Liver (tissue), 9 donors: ENCODE data around the gene PRM2. TPM values are rescaled to one million over a fixed set of nuclear protein-coding genes. Genes with fewer than 3 reads are reported as not detected.

ENCODE experiments used
- DNase-seq: peaks from one replicate; pipeline ENCODE4 v3.0.0-alpha.2; 2017; ENCODE audit warnings: low spot score
- H3K27ac ChIP-seq, 2 donors: one replicate each; pipeline ENCODE4 v1.7.0; 2013; ENCODE audit warnings: inconsistent platforms in 2 of 2, low read length in 2 of 2, control low read depth in 1 of 2, low read depth in 1 of 2, mild to moderate bottlenecking in 1 of 2
- H3K27me3 ChIP-seq, 4 donors: one replicate each; pipeline versions ENCODE4 v1.6.1 to v1.7.0; 2013; ENCODE audit warnings: low read length in 3 of 4, inconsistent platforms in 1 of 4, mild to moderate bottlenecking in 1 of 4, moderate library complexity in 1 of 4; ENCODE audit not compliant: control insufficient read depth in 4 of 4, insufficient read depth in 4 of 4
- H3K36me3 ChIP-seq, 4 donors: one replicate each; pipeline versions ENCODE4 v1.6.1 to v1.7.0; 2013; ENCODE audit warnings: low read length in 3 of 4, mild to moderate bottlenecking in 3 of 4, low read depth in 1 of 4, moderate library complexity in 1 of 4; ENCODE audit not compliant: control insufficient read depth in 4 of 4, insufficient read depth in 3 of 4
- H3K4me1 ChIP-seq, 4 donors: one replicate each; pipeline versions ENCODE4 v1.6.1 to v1.7.0; 2013; ENCODE audit warnings: low read length in 3 of 4, mild to moderate bottlenecking in 3 of 4, moderate library complexity in 1 of 4; ENCODE audit not compliant: control insufficient read depth in 4 of 4, insufficient read depth in 4 of 4
- H3K4me3 ChIP-seq, 3 donors: one replicate each; pipeline versions ENCODE4 v1.6.1 to v1.7.0; 2013; ENCODE audit warnings: low read length in 3 of 3, control low read depth in 1 of 3, low read depth in 1 of 3, mild to moderate bottlenecking in 1 of 3
- H3K9ac ChIP-seq, 2 donors: one replicate each; pipeline ENCODE4 v1.7.0; 2013; ENCODE audit warnings: low read length in 2 of 2, mild to moderate bottlenecking in 2 of 2, moderate library complexity in 2 of 2, control low read depth in 1 of 2, low read depth in 1 of 2
- H3K9me3 ChIP-seq, 4 donors: one replicate each; pipeline versions ENCODE4 v1.6.1 to v1.7.0; 2013; ENCODE audit warnings: low read length in 3 of 4; ENCODE audit not compliant: control insufficient read depth in 4 of 4
- ATF3 ChIP-seq: IDR thresholded peaks from 2 replicates; pipeline ENCODE4 v1.6.1; 2016; ENCODE audit warnings: antibody characterized with exemption
- EGR1 ChIP-seq, 2 donors: IDR thresholded peaks; 2 replicates each; pipeline ENCODE4 v1.6.1; 2016 to 2018; ENCODE audit warnings: antibody characterized with exemption in 2 of 2, low read depth in 2 of 2
- FOXA2 ChIP-seq: IDR thresholded peaks from 2 replicates; pipeline ENCODE4 v1.6.1; 2016; ENCODE audit warnings: antibody characterized with exemption
- HNF4A ChIP-seq, 2 donors: conservative IDR thresholded peaks; 2 replicates each; pipeline ENCODE4 v1.6.1; 2016; ENCODE audit warnings: antibody characterized with exemption in 2 of 2, mild to moderate bottlenecking in 2 of 2
- HNF4G ChIP-seq: IDR thresholded peaks from 2 replicates; pipeline ENCODE4 v1.6.1; 2016; ENCODE audit warnings: antibody characterized with exemption
- JUND ChIP-seq, 2 donors: IDR thresholded peaks; 2 replicates each; pipeline ENCODE4 v1.6.1; 2016; ENCODE audit warnings: antibody characterized with exemption in 2 of 2
- RAD21 ChIP-seq, 2 donors: IDR thresholded peaks; 2 replicates each; pipeline ENCODE4 v1.6.1; 2016; ENCODE audit warnings: antibody characterized with exemption in 2 of 2, mild to moderate bottlenecking in 2 of 2
- REST ChIP-seq: IDR thresholded peaks from 2 replicates; pipeline ENCODE4 v1.6.1; 2016; ENCODE audit warnings: antibody characterized with exemption, mild to moderate bottlenecking
- RXRA ChIP-seq, 2 donors: IDR thresholded peaks; 2 replicates each; pipeline ENCODE4 v1.6.1; 2017 to 2018; ENCODE audit warnings: antibody characterized with exemption in 2 of 2, mild to moderate bottlenecking in 1 of 2
- SP1 ChIP-seq: IDR thresholded peaks from 2 replicates; pipeline ENCODE4 v1.6.1; 2018; ENCODE audit warnings: antibody characterized with exemption, mild to moderate bottlenecking
- TAF1 ChIP-seq: conservative IDR thresholded peaks from 2 replicates; pipeline ENCODE4 v1.6.1; 2016; ENCODE audit warnings: antibody characterized with exemption, mild to moderate bottlenecking
- YY1 ChIP-seq: IDR thresholded peaks from 2 replicates; pipeline ENCODE4 v1.6.1; 2016; ENCODE audit warnings: antibody characterized with exemption, mild to moderate bottlenecking
- ZBTB33 ChIP-seq: IDR thresholded peaks from 2 replicates; pipeline ENCODE4 v1.6.1; 2016; ENCODE audit warnings: antibody characterized with exemption
- WGBS: extraction: QIAGEN DNeasy Blood & Tissue Kit; methylation state at CpG from one replicate; pipeline ENCODE4 v1.1.7; 2013; 5-methylcytosine and 5-hydroxymethylcytosine counted together
- polyA plus RNA-seq, 2 donors: library from polyadenylated mRNA; stranded (reverse) in 1 of 2; unstranded in 1 of 2; fragments of 200-250 nt in 1 of 2; fragments of >200 nt in 1 of 2; fragmentation: Nextera tagmentation in 1 of 2; extraction: Ambion mirVana in 1 of 2; gene quantifications; one replicate each; pipeline versions ENCODE4 v1.2.1 to v1.2.3, GENCODE V29; 2013 to 2015
- total RNA-seq, 2 donors: library from RNA; depleted of rRNA; stranded (reverse); fragments of >200 nt; gene quantifications; one replicate each; pipeline ENCODE4 v1.2.3, GENCODE V29; 2014
- TF ChIP-seq, protein P1 (sequence below): IDR thresholded peaks from 2 replicates; pipeline ENCODE4 v1.6.1; 2016; ENCODE audit warnings: antibody characterized with exemption
- TF ChIP-seq, protein P2 (sequence below): fragments of 150-350 bp; IDR thresholded peaks from 2 replicates; pipeline ENCODE4 v1.5.1; 2017; ENCODE audit warnings: improper control_type of control experiment, low read depth, low read length; ENCODE audit not compliant: missing input control
- donor health status: healthy.
- donor health status: healthy.
- donor health status: healthy.
- donor health status: healthy.
- donor health status: healthy.

Gene PRM2
- total and polyA plus RNA-seq, 4 donors, result not detected

- TF ChIP-seq ZBTB33 (no peak), EGR1 (IDR thresholded peaks at IDR 0.05; ENCODE audit: low read depth in 2 of 2) (no peak), HNF4G (no peak), YY1 (no peak), RAD21 (IDR thresholded peaks at IDR 0.05) (no peak), JUND (IDR thresholded peaks at IDR 0.05) (no peak), ATF3 (no peak), FOXA2 (no peak), TAF1 (no peak), SP1 (no peak)
- TF ChIP-seq, protein P1, sequence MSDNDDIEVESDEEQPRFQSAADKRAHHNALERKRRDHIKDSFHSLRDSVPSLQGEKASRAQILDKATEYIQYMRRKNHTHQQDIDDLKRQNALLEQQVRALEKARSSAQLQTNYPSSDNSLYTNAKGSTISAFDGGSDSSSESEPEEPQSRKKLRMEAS, result no peak
These were observed 19.4 kb upstream of the PRM2 start (continued) for GRCh38 chr16:11295672-11296071.

DNA sequence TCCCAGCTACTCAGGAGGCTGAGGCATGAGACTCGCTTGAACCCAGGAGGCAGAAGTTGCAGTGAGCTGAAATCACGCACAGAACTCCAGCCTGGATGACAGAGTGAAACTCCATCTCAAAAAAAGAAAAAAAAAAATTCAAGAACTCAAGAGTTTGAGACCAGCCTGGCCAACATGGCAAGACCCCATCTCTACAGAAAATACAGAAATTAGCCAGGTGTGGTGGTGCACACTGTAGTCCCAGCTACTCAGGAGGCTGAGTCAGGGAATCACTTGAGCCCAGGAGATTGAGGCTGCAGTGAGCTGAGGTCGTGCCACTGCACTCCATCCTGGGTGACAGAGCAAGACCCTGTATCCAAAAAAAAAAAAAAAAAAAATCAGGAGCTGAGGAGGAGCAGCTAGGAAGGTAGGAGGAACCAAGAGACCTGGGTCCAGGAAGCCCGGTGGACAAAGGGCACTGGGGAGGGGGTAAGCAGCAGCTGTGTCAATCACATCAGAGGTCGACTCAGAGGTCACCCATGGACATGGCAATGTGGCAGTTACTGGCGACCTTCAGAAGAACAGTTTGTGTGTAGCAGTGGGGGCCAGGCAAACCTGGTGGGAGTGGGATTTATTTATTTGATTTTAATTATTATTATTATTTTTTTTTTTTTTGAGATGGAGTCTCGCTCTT, 15.9 kb upstream of the PRM2 start:
- no peaks in the 10 kb centered on the region for H3K36me3 ChIP-seq
- DNase-seq, result no peak
- 80% methylated on average over 7 of the region's 7 CpGs for WGBS
- H3K4me3 ChIP-seq, result no peak overlapping the region
- no peaks in the 10 kb centered on the region for H3K27me3 ChIP-seq
- no peaks in the 10 kb centered on the region for H3K9me3 ChIP-seq
- no peak overlapping the region for H3K27ac ChIP-seq
- H3K4me1 ChIP-seq, result peaks cover 1 to 10% (median 6%) of the 10 kb centered on the region in 4 donors
- H3K9ac ChIP-seq, result no peak overlapping the region
- no peak for TF ChIP-seq REST

DNA sequence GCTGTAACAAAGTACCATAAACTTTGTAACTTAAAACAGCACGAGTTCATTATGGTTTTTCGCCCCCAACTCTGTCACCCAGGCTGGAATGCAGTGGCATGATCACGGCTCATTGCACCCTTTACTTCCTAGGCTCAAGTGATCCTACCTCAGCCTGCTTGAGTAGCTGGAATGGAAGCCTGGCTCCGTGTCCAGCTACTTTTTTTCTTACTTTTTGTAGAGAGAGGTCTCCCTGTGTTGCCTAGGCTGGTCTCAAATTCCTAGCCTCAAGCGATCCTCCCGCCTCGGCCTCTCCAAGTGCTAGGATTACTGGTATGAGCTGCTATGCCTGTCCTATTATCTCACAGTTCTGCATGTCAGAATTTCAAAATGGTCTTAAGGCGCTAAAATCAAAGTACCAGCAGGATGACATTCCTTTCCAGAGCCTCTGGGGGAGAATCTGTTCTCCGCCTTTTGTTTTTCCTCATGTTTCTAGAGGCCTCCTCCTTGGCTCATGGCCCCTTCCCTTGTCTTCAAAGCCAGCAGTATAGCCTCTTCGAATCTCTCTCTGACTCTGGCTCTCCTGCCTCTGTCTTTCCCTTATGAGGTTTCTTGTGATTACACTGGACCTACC, 14.9 kb upstream of the PRM2 start:
- no peak for DNase-seq
- Histone ChIP-seq H3K9me3 (no peaks in the 10 kb centered on the region), H3K27ac (no peak overlapping the region), H3K4me1 (no peaks in the 10 kb centered on the region), H3K4me3 (no peak overlapping the region), H3K9ac (no peak overlapping the region), H3K36me3 (no peaks in the 10 kb centered on the region), H3K27me3 (no peaks in the 10 kb centered on the region)
- 83% methylated on average over 10 of the region's 10 CpGs for WGBS
- TF ChIP-seq RXRA (IDR thresholded peaks at IDR 0.05) (no peak), HNF4A (conservative IDR thresholded peaks at IDR 0.05) (no peak), ATF3 (no peak), JUND (IDR thresholded peaks at IDR 0.05) (no peak), HNF4G (no peak), FOXA2 (no peak), EGR1 (IDR thresholded peaks at IDR 0.05; ENCODE audit: low read depth in 2 of 2) (no peak), REST (no peak)
- TF ChIP-seq, protein P2, sequence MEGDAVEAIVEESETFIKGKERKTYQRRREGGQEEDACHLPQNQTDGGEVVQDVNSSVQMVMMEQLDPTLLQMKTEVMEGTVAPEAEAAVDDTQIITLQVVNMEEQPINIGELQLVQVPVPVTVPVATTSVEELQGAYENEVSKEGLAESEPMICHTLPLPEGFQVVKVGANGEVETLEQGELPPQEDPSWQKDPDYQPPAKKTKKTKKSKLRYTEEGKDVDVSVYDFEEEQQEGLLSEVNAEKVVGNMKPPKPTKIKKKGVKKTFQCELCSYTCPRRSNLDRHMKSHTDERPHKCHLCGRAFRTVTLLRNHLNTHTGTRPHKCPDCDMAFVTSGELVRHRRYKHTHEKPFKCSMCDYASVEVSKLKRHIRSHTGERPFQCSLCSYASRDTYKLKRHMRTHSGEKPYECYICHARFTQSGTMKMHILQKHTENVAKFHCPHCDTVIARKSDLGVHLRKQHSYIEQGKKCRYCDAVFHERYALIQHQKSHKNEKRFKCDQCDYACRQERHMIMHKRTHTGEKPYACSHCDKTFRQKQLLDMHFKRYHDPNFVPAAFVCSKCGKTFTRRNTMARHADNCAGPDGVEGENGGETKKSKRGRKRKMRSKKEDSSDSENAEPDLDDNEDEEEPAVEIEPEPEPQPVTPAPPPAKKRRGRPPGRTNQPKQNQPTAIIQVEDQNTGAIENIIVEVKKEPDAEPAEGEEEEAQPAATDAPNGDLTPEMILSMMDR, result no peak
